Measurements from ENCODE around the gene PFKFB4. TPM values are rescaled to one million over a fixed set of nuclear protein-coding genes. Genes with fewer than 3 reads are reported as not detected.

PFKFB4 gene
- total and polyA plus RNA-seq, 2 experiments from 2014 or later, result 8.6 to 22.9 TPM

- peaks cover 2% of the 10 kb centered on the region; the same call in 1 of the 2 replicates for H3K36me3 ChIP-seq (ENCODE audit: insufficient read depth)
- no peaks in the 10 kb centered on the region for H4K20me1 ChIP-seq (replicated peaks; ENCODE audit: insufficient read depth)
- ATAC-seq (no peak), DNase-seq (ENCODE audit: low spot score) (no peak)
- peaks cover 31% of the 10 kb centered on the region for H3K36me3 Mint-ChIP-seq (ENCODE audit: low read depth)
- H3F3A ChIP-seq (replicated peaks; ENCODE audit: low read depth), result 0 out of 2 replicates have a peak, but pooled peaks cover 2% of the 10 kb centered on the region
- H3K9me3 Mint-ChIP-seq, result peaks cover 2% of the 10 kb centered on the region; the same call in 2 of the 3 replicates
- no peaks in the 10 kb centered on the region for H3K79me2 ChIP-seq (replicated peaks; ENCODE audit: insufficient read depth)
- no peak overlapping the region for H3K4me3 Mint-ChIP-seq
- H3K27me3 ChIP-seq (ENCODE audit: insufficient read depth), result no peaks in the 10 kb centered on the region
- H3K9me2 ChIP-seq (ENCODE audit: insufficient read depth), result no peaks in the 10 kb centered on the region
- H3K27ac Mint-ChIP-seq, result no peak overlapping the region
- H3K4me1 Mint-ChIP-seq, result peaks cover 12% of the 10 kb centered on the region
- H3K27me3 Mint-ChIP-seq (ENCODE audit: insufficient read depth, low read depth, poor library complexity), result peaks cover 11% of the 10 kb centered on the region
- H2AFZ ChIP-seq, result no peak overlapping the region
- no peak overlapping the region for H3K4me3 ChIP-seq
- no peak overlapping the region for H3K4me2 ChIP-seq
- no peak overlapping the region for H3K27ac ChIP-seq (ENCODE audit: low read depth)
- peaks cover 3% of the 10 kb centered on the region; the same call in 1 of the 2 replicates for H3K4me1 ChIP-seq (ENCODE audit: insufficient read depth)
- TF ChIP-seq POLR2AphosphoS5 (IDR thresholded peaks at IDR 0.05; ENCODE audit: low read depth) (no peak), EZH2 (IDR thresholded peaks at IDR 0.05; ENCODE audit: low read depth, unreplicated experiment) (no peak), ZNF114 (CRISPR knock-in tag; IDR thresholded peaks at IDR 0.05) (no peak), STAT1 (IDR thresholded peaks at IDR 0.05; ENCODE audit: unreplicated experiment) (no peak), EZH2phosphoT487 (IDR thresholded peaks at IDR 0.05; ENCODE audit: unreplicated experiment) (no peak), ZNF462 (CRISPR knock-in tag; IDR thresholded peaks at IDR 0.05) (no peak), JUNB (IDR thresholded peaks at IDR 0.05; ENCODE audit: unreplicated experiment) (no peak), ETS1 (IDR thresholded peaks at IDR 0.05) (no peak), ZNF331 (CRISPR knock-in tag; IDR thresholded peaks at IDR 0.05; ENCODE audit: low read depth) (no peak), REST (IDR thresholded peaks at IDR 0.05; ENCODE audit: unreplicated experiment) (no peak), CREB1 (CRISPR knock-in tag; IDR thresholded peaks at IDR 0.05; ENCODE audit: low read depth) (no peak), NANOG (IDR thresholded peaks at IDR 0.05; ENCODE audit: borderline replicate concordance) (no peak), CTCF (conservative IDR thresholded peaks at IDR 0.05; ENCODE audit: low read depth in 2 of 2) (no peak)
Measured at GRCh38 chr3:48493203-48493501, 63.5 kb downstream of the PFKFB4 start.
